HG02852 (cell line): ENCODE data around the gene MYO1H.

ENCODE experiments used
- ATAC-seq: cut with Tn5 transposase; IDR thresholded peaks from one replicate; pipeline ENCODE4 v1.9.1; 2021; ENCODE audit warnings: mild to moderate bottlenecking, moderate library complexity; ENCODE audit not compliant: unreplicated experiment

The MYO1H gene

GRCh38 chr12:109447482-109447881 lies 99.8 kb downstream of the MYO1H start:
- no peak for ATAC-seq

DNA sequence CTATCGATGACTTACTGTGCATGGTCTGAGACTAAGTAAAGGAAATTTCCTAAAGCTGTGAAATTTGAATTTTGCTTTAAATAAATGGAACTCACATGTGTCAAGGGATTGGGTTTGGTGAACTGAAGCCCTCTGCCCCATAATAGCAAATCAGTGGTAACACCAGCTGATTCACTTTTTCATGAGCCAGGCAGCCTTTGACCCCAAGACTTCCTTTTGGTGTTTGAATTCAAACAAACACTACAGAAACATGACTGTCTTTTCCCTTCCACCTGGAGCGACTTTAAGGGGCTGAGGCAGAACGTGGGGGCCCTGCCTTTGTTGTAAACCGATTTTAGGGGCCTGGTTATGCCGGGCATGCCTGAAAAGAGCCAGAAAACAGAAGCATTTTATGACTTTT lies 100.6 kb downstream of the MYO1H start:
- no peak for ATAC-seq

GRCh38 chr12:109448707-109449390 lies 101.1 kb downstream of the MYO1H start:
- ATAC-seq, result no peak

GRCh38 chr12:109449845-109450532 lies 102.3 kb downstream of the MYO1H start:
- ATAC-seq, result no peak

GRCh38 chr12:109450980-109451379 lies 103.3 kb downstream of the MYO1H start:
- no peak for ATAC-seq

DNA sequence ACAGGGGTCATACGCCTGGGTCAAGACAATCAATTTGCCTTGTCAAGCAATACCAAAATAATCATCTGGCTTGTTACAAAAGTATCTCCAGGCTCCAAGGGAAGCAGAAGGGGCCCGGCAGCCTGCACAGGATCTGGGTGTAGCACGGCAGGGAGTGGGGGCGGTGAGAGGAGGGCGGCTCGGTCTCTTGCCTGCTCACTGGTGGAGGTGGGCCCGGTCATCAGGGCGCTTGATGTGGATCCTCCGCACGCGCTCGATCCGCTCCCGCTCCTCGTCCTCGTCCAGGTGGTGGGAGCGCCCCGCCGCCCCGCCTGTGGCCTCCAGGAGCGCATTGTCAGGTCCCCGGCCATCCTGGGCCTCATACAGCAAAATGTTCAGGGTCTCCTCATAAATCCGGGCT lies 103.7 kb downstream of the MYO1H start:
- ATAC-seq, result no peak

DNA sequence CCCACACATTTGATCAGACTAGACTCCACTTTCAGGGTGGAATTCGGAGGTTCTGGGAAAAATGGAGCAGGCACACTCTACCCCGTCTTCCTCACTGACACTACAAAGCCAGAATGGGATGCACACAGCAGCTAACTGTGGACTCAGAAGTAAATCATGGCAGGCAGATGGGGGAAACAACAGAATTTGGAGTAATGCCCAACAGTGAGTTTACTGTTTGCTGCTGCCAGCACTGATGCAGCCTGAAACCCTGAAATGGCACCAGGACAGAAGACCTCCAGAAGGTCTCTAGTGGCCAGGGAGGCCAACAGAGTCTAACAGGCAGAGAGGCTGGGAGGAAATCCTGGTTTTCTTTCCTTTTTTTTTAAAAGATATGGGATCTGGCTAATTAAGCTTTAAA lies 104.8 kb downstream of the MYO1H start:
- ATAC-seq, result no peak

DNA sequence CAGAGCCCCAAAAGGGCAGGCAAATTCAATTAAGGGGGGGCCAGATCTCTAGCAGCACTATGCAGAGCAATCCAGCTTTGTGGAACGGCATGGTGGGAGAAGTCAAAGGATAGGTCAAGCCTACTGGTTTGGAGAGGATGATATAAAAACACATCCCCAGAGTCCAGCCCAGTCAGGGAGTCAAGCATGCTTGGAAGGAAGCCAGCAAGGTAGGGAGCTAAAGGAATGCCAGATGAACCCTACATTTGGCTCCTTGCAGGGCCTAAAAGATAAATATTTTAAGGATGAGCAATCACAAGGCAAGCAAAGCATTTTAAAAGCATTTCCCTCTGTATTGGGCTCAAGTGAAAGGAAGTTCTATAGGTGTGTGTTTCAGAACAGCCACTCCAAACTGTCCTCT lies 108.0 kb downstream of the MYO1H start:
- no peak for ATAC-seq

- no peak for ATAC-seq
These were observed 110.4 kb downstream of the MYO1H start for GRCh38 chr12:109458086-109458485.

DNA sequence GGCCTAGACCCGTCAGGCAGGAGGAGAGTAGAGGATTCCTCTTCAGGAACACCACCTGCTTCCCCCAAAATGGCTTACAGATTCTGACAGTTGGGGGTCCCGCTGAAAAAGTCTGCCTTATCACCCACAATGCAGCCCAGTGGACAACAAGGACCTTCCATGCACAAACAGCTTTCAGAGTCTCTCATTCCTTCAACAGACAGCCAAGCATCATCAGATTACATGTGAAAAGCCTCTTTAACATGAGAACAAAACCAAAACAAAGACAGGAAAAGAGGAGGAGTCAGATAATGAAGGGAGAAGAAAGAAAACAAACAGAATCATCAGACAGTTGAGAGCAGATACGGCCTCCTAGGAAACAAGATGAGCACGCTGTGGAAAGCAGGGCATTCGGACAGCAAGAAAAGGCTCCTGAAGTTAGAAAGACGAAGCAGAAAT lies 111.1 kb downstream of the MYO1H start:
- no peak for ATAC-seq

DNA sequence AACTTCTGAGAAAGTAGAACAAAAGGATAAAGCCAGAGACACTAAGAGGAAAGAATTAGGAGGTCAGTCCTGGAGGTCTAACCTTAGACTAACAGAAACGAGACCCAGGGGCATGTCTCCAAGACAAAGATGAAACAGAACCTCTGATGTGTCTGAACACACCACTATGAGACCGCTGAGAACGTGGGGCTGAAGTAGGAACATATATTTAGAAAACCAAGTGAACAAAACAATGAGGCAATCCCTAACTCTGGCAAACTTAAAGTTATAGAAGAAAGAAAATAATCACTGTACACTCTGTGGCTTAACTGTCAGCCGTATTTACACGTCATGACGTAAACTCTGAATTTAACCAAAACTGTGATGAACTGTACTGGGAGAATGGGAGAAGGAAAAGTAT lies 111.5 kb downstream of the MYO1H start:
- no peak for ATAC-seq

- ATAC-seq, result no peak
These were observed 112.8 kb downstream of the MYO1H start for GRCh38 chr12:109460538-109460937.

DNA sequence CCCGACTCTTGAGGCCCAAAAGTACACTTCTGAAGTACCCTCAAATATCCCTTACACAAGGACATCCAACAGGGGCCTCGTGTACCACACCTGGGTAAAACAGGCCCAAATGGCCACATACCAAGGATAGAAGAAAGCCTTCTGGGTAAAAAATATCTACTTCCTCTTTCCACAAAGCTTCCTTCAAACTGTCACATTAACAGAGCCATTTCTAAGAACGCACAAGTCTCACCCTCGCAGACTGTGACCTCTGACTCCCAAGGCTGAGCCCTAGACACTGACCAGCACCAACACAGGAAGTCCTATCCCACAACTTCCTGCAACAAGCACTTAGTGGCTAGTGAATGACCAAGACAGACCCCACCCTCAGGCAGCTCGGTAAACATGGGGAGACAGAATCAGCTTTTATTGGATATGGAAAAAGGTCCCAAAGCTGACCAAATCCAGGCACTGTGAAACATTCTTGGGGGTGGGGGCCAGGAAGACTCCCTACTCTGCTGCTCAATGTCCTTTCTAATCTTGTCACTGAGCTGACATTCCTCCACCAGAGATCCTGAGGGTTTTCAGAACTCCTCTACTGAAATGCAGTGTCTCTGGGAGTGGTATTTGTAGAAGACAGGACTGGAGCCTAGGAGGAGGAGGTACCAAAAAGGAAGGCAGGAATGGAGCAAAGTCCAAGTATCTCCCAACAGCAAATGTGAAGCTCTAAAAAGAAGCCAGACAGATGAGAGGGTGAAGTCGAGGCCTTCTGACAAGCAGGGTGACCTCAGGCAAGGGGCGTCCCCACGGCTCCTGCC lies 113.5 kb downstream of the MYO1H start:
- no peak for ATAC-seq

DNA sequence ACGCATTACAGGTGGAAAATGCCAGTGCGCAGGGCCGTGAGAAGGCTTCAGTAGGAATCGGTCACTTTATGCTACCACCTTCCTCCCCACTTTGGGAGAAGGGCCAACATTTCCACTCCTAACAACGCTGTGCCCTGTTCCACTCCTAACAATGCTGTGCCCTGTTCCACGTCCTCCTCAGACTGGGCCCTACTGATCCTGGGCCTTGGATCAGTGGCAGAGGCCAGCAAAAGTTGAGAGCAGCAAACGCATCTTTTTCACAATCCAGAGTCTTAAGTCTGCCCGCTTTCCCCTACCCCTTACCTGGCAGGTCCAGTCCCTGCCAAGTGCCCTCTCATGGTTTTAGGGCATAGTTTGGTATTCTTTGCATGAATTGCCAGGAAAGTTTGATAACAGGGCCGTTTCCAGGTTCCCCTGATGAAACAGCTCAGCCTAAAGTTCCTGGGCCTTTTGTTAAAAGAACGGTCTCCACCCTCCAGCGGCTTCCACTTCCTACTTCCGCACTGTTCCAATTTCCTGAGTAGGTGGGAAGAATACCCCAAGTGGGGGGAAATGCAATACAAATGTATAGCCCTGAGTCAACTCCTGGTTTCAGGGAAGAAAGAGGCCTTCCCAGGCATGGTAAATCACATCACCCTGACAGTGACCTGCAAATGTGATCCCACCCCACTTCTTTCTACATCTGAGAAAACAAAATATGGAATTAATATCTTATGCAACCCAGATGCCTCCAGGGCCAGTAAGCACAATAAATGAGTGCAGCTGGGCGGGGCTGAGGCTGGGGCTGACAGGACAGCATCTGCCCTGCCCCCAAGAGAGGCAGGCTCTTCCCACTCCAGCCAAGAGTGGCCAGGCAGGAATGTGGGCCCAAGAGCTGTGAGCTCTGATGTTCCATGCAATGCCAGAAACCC lies 114.4 kb downstream of the MYO1H start:
- ATAC-seq, result no peak

GRCh38 chr12:109462868-109463692 lies 115.4 kb downstream of the MYO1H start:
- ATAC-seq, result no peak

- ATAC-seq, result no peak
These were observed 116.1 kb downstream of the MYO1H start for GRCh38 chr12:109463756-109464155.

DNA sequence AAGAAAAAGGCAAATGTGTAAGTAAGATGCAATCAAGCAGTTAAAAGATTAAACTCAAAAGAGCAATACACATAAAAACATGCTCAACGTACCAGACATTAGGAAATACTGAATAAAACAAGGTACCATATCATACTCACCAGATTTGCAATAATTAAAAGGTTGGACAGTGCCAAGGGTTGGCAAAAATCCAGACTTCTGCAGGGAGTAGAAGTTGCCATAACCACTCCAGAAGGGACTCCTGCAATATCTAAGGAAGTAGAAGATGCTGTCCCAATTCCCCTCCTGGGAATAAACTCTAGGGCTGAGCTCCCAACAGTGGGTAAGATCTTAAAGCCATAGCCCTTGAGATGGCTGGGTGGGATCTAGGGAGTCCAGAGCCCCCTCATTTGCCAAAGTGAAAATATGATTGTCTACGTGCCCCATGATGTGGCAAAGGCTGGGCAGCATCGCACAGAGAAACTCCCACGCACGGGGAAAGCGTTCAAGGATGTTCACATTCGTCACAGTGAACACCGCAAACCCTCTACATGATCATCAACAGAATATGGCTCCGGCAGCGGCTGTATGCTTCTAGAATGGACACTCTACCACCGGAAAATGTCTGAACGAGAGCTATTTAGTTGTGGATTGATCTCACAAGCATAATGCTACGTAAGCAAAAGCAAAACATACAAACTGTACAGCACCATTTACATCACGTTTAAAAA lies 117.1 kb downstream of the MYO1H start:
- no peak for ATAC-seq

DNA sequence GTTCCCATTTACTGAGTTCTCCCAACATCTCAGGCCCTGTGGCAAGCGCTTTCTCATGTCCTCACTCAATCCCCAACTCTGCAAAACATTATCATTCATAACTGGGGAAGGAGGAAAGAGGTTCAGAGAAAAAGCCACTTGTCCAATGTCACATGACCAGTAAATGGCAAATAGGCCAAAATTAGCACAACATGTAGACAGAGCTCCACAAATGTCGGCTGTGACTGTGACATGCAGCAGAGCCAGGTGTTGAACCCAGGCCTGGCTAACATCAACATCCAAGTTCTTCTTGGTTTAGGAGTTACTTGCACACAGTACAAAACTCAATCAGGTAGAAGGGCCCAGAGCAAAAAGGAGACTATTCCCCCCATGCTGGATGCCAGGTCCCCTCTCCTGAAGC lies 118.6 kb downstream of the MYO1H start:
- no peak for ATAC-seq

DNA sequence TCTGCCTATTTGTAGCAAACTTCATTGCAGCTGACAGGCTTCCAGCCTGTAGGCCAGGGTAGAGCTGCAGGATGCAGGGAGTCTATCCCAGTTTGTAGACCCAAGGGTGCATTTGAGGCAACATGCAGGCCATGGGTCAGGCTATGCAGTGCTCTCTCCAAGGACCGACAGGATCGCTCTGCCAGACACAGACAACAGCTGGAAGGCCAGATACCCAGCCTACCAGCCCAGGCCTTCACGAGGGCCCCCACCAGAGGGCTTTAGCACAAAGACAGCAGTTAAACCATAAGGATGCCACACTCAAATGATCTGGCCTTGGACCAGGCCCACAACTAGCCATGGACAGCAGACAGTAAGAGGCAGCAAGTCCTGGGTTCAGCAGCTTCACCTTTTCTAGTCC lies 119.1 kb downstream of the MYO1H start:
- ATAC-seq, result no peak
